Subcutaneous abdominal adipose tissue (tissue), 5 donors: ENCODE data around the gene OMP.

Experiments used
- H3K27ac ChIP-seq: one replicate; pipeline ENCODE4 v1.7.0; 2013; ENCODE audit warnings: low read depth, mild to moderate bottlenecking, inconsistent platforms, low read length, moderate library complexity
- H3K27me3 ChIP-seq, 5 donors: one replicate each; pipeline ENCODE4 v1.7.0; 2013; ENCODE audit warnings: low read length in 5 of 5, inconsistent platforms in 1 of 5; ENCODE audit not compliant: control insufficient read depth in 5 of 5, insufficient read depth in 4 of 5
- H3K36me3 ChIP-seq, 5 donors: one replicate each; pipeline ENCODE4 v1.7.0; 2013; ENCODE audit warnings: low read length in 5 of 5; ENCODE audit not compliant: control insufficient read depth in 5 of 5, insufficient read depth in 5 of 5
- H3K4me1 ChIP-seq, 5 donors: one replicate each; pipeline ENCODE4 v1.7.0; 2013; ENCODE audit warnings: low read length in 5 of 5, mild to moderate bottlenecking in 3 of 5, moderate library complexity in 1 of 5; ENCODE audit not compliant: control insufficient read depth in 5 of 5, insufficient read depth in 5 of 5
- H3K4me3 ChIP-seq, 5 donors: one replicate each; pipeline ENCODE4 v1.7.0; 2013; ENCODE audit warnings: low read length in 5 of 5, low read depth in 1 of 5
- H3K9ac ChIP-seq, 5 donors: one replicate each; pipeline ENCODE4 v1.7.0; 2013; ENCODE audit warnings: low read length in 5 of 5, mild to moderate bottlenecking in 4 of 5, moderate library complexity in 3 of 5
- H3K9me3 ChIP-seq, 5 donors: one replicate each; pipeline ENCODE4 v1.7.0; 2013; ENCODE audit warnings: low read length in 5 of 5; ENCODE audit not compliant: control insufficient read depth in 5 of 5
- donor health status: healthy.
- donor health status: healthy.
- donor health status: healthy.
- donor health status: healthy.
- donor health status: healthy.

The OMP gene

GRCh38 chr11:77126861-77127234, 24.2 kb downstream of the OMP start:
- H3K27ac ChIP-seq = no peak overlapping the region
- peak overlapping the region in 1 of 5 donors; percentile 60 for H3K9ac ChIP-seq
- peaks cover 11 to 51% (median 44%) of the 10 kb centered on the region in 5 donors for H3K4me1 ChIP-seq
- no peaks in the 10 kb centered on the region for H3K9me3 ChIP-seq
- peaks cover 0 to 18% (median 3%) of the 10 kb centered on the region in 5 donors for H3K36me3 ChIP-seq
- H3K27me3 ChIP-seq = peaks cover 0 to 7% (median 3%) of the 10 kb centered on the region in 5 donors
- peak overlapping the region in 4 of 5 donors; percentile 56 to 65 (median 58) for H3K4me3 ChIP-seq

- peak overlapping the region; percentile 56 to 68 (median 60) for H3K4me3 ChIP-seq
Measured at GRCh38 chr11:77127235-77127911, 24.7 kb downstream of the OMP start.

GRCh38 chr11:77127920-77128691, 25.5 kb downstream of the OMP start, which contains the start of gene MYO7A:
Gene MYO7A (plus strand): TSS chr11:77128246. CDS start chr11:77130635, 2,389 bp downstream.
- Histone ChIP-seq H3K4me1 (peaks cover 11 to 55% (median 46%) of the 10 kb centered on the region in 5 donors), H3K4me3 (peak within 1 kb of the TSS; percentile 56 to 68 (median 60)), H3K36me3 (peaks cover 0 to 8% (median 3%) of the 10 kb centered on the region in 5 donors), H3K9me3 (no peaks in the 10 kb centered on the region), H3K27me3 (peaks cover 0 to 7% (median 3%) of the 10 kb centered on the region in 5 donors), H3K9ac (peak within 1 kb of the TSS in 1 of 5 donors; percentile 60), H3K27ac (no peak within 1 kb of the TSS)

More at GRCh38 chr11:77127235-77127911, 24.7 kb downstream of the OMP start:
- H3K9me3 ChIP-seq = no peaks in the 10 kb centered on the region
- no peak overlapping the region for H3K27ac ChIP-seq
- H3K36me3 ChIP-seq = peaks cover 0 to 15% (median 3%) of the 10 kb centered on the region in 5 donors
- peaks cover 0 to 7% (median 3%) of the 10 kb centered on the region in 5 donors for H3K27me3 ChIP-seq
- H3K4me1 ChIP-seq = peaks cover 11 to 55% (median 46%) of the 10 kb centered on the region in 5 donors
- H3K9ac ChIP-seq = peak overlapping the region in 1 of 5 donors; percentile 60

- Histone ChIP-seq H3K27me3 (peaks cover 0 to 7% (median 3%) of the 10 kb centered on the region in 5 donors), H3K4me1 (peaks cover 11 to 55% (median 46%) of the 10 kb centered on the region in 5 donors), H3K36me3 (no peaks in the 10 kb centered on the region), H3K9me3 (no peaks in the 10 kb centered on the region), H3K27ac (no peak overlapping the region), H3K9ac (no peak overlapping the region), H3K4me3 (no peak overlapping the region)
Measured at GRCh38 chr11:77129069-77129841, 26.6 kb downstream of the OMP start.

- Histone ChIP-seq H3K27ac (no peak overlapping the region), H3K9me3 (no peaks in the 10 kb centered on the region), H3K4me3 (no peak overlapping the region), H3K9ac (no peak overlapping the region), H3K27me3 (peaks cover 0 to 7% (median 3%) of the 10 kb centered on the region in 5 donors), H3K36me3 (no peaks in the 10 kb centered on the region), H3K4me1 (peaks cover 11 to 55% (median 42%) of the 10 kb centered on the region in 5 donors)
Measured at GRCh38 chr11:77129842-77130756, 27.5 kb downstream of the OMP start.

- Histone ChIP-seq H3K27me3 (peaks cover 0 to 7% (median 3%) of the 10 kb centered on the region in 5 donors), H3K9ac (peak overlapping the region in 1 of 5 donors; percentile 29), H3K27ac (no peak overlapping the region), H3K4me1 (peaks cover 11 to 55% (median 40%) of the 10 kb centered on the region in 5 donors), H3K36me3 (no peaks in the 10 kb centered on the region), H3K9me3 (no peaks in the 10 kb centered on the region), H3K4me3 (no peak overlapping the region)
Measured at GRCh38 chr11:77130763-77131513, 28.3 kb downstream of the OMP start.

GRCh38 chr11:77131560-77131959, 28.9 kb downstream of the OMP start:
- peaks cover 0 to 5% (median 3%) of the 10 kb centered on the region in 5 donors for H3K27me3 ChIP-seq
- H3K36me3 ChIP-seq = no peaks in the 10 kb centered on the region
- no peak overlapping the region for H3K27ac ChIP-seq
- H3K4me1 ChIP-seq = peaks cover 11 to 55% (median 40%) of the 10 kb centered on the region in 5 donors
- no peaks in the 10 kb centered on the region for H3K9me3 ChIP-seq
- peak overlapping the region in 1 of 5 donors; percentile 29 for H3K9ac ChIP-seq
- H3K4me3 ChIP-seq = no peak overlapping the region

- H3K9ac ChIP-seq = no peak overlapping the region
- H3K27me3 ChIP-seq = peaks cover 4 to 9% (median 5%) of the 10 kb centered on the region in 5 donors
- peaks cover 13 to 43% (median 28%) of the 10 kb centered on the region in 5 donors for H3K4me1 ChIP-seq
- no peaks in the 10 kb centered on the region for H3K36me3 ChIP-seq
- no peaks in the 10 kb centered on the region for H3K9me3 ChIP-seq
- H3K27ac ChIP-seq = no peak overlapping the region
- H3K4me3 ChIP-seq = no peak overlapping the region
Measured at GRCh38 chr11:77135069-77135468, 32.4 kb downstream of the OMP start.
